Activated B cell treated with CpG ODN at 0.5 μM for 24 hours (primary cell): ENCODE data around the gene OTULINL. TPM values are rescaled to one million over a fixed set of nuclear protein-coding genes. Genes with fewer than 3 reads are reported as not detected.
"Not testable (repeated sequence)": the region's sequence is repeated elsewhere in the genome, so short reads cannot be mapped to it uniquely, and the experiment has no call there.

Experiments
- ATAC-seq: fragments of 200-7000 bp; cut with Tn5 transposase; one replicate; pipeline ENCODE4 v1.10.0; 2021; ENCODE audit warnings: low read depth, mild to moderate bottlenecking, moderate library complexity
- CTCF ChIA-PET: fragments of 350-600 bp; sonication (Branson Sonifier 250); formaldehyde crosslinking; loops from one replicate; lab custom pipeline; 2021; ENCODE audit warnings: antibody characterized with exemption; lab: Charles Lee
- POLR2A ChIA-PET: fragments of 350-600 bp; sonication (Branson Sonifier 250); formaldehyde crosslinking; loops from one replicate; lab custom pipeline; 2021; ENCODE audit warnings: antibody characterized with exemption; lab: Charles Lee
- DNase-seq: peaks from one replicate; pipeline ENCODE4 v3.0.0; 2022
- H3K27ac Mint-ChIP-seq: one replicate; pipeline ENCODE4 v1.8.0; 2020; ENCODE audit warnings: mixed read lengths
- H3K27me3 Mint-ChIP-seq: one replicate; pipeline ENCODE4 v1.8.0; 2021; ENCODE audit warnings: mixed read lengths
- H3K36me3 Mint-ChIP-seq: one replicate; pipeline ENCODE4 v1.8.0; 2021; ENCODE audit warnings: low read depth, mixed read lengths
- H3K4me1 Mint-ChIP-seq: one replicate; pipeline ENCODE4 v1.8.0; 2021; ENCODE audit warnings: mixed read lengths
- H3K4me3 Mint-ChIP-seq: one replicate; pipeline ENCODE4 v1.8.0; 2020; ENCODE audit warnings: mild to moderate bottlenecking, mixed read lengths
- H3K9me3 Mint-ChIP-seq: one replicate; pipeline ENCODE4 v1.8.0; 2020; ENCODE audit warnings: mixed read lengths
- CTCF ChIP-seq: fragments of 200-600 bp; IDR thresholded peaks from one replicate; pipeline ENCODE4 v1.8.0; 2022; ENCODE audit warnings: antibody characterized with exemption, mild to moderate bottlenecking
- intact Hi-C: fragments of 100-400 bp; cut with micrococcal nuclease; formaldehyde crosslinking; loops from one replicate; pipeline ENCODE4 v1.15.1; 2024
- total RNA-seq: library from RNA; stranded (reverse); gene quantifications from 2 replicates; pipeline ENCODE4 v1.2.3, GENCODE V29; 2022

The OTULINL gene
- total RNA-seq, 1 donor from 2014 or later, result 0.69 TPM

DNA sequence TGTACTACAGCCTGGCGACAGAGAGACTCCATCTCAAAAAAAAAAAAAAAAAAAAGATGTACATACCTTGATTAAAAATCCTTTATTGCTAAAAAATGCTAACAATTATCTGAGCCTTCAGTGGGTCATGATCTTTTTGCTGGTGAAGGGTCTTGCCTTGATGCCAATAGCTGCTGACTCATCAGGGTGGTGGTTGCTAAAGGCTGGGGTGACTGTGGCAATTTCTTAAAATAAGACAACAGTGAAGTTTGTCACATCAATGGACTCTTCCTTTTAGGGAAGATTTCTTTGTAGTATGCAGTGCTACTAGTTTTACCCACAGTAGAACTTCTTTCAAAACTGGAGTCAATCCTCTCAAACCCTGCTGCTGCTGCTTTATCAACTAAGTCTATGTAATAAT lies 33.9 kb upstream of the OTULINL start:
- Mint-ChIP-seq H3K4me1 (no peaks in the 10 kb centered on the region), H3K9me3 (no peaks in the 10 kb centered on the region), H3K36me3 (no peaks in the 10 kb centered on the region), H3K4me3 (no peak overlapping the region), H3K27ac (no peak overlapping the region), H3K27me3 (peaks cover 44% of the 10 kb centered on the region)
- intact Hi-C loops, result no loop called here
- no peak for DNase-seq
- no peak for ATAC-seq
- TF ChIP-seq CTCF, result no peak
- POLR2A ChIA-PET, result interaction anchor here (0.7 kb wide), 1 partner anchor 763 kb away, joined by 6 read pairs; no protein-coding TSS in a partner anchor
- CTCF ChIA-PET, result no interaction called here

DNA sequence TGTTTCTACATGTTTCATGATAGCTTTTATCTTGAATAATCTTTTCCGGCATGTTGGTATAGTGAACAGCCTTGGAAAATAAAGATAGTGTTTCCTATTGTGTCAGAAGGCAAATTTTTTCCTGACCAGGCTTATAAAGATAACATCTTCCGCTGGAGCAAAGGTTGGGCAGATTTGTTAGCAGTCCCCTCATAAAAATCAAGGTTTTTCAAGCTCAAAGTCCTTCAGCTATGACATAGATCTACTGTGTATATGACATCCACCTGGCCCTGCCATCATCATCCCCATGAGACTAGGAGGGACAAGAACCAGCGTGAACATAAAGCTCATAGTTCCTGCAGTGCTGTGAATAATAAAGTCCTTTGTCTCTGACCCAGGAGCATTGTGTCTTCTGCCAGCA lies 30.4 kb upstream of the OTULINL start:
- intact Hi-C loops, result no loop called here
- POLR2A ChIA-PET, result no interaction called here
- H3K4me1 Mint-ChIP-seq, result no peaks in the 10 kb centered on the region
- H3K9me3 Mint-ChIP-seq, result peaks cover 14% of the 10 kb centered on the region
- CTCF ChIA-PET, result no interaction called here
- DNase-seq, result no peak
- no peak overlapping the region for H3K27ac Mint-ChIP-seq
- ATAC-seq, result no peak
- peaks cover 36% of the 10 kb centered on the region for H3K27me3 Mint-ChIP-seq
- no peak for TF ChIP-seq CTCF
- no peaks in the 10 kb centered on the region for H3K36me3 Mint-ChIP-seq
- no peak overlapping the region for H3K4me3 Mint-ChIP-seq

GRCh38 chr5:14552017-14552416 lies 29.6 kb upstream of the OTULINL start:
- DNase-seq (no peak), ATAC-seq (no peak)
- Mint-ChIP-seq H3K36me3 (no peaks in the 10 kb centered on the region), H3K4me1 (no peaks in the 10 kb centered on the region), H3K9me3 (peaks cover 14% of the 10 kb centered on the region), H3K27me3 (peaks cover 30% of the 10 kb centered on the region), H3K4me3 (no peak overlapping the region), H3K27ac (no peak overlapping the region)
- intact Hi-C loops, result no loop called here
- no peak for TF ChIP-seq CTCF
- ChIA-PET CTCF (no interaction called here), POLR2A (no interaction called here)

DNA sequence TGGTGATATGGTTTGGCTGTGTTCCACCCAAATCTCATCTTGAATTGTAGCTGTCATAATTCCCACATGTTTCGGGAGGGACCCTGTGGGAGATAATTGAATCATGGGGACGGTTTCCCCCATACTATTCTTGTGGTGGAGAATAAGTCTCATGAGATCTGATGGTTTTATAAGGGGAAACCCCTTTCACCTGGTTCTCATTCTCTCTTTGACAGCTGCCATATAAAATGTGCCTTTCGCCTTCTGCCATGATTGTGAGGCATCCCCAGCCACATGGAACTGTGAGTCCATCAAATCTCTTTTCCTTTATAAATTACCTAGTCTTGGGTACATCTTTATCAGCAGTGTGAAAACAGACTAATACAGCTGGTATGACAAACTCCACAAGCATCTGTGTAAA lies 27.3 kb upstream of the OTULINL start:
- intact Hi-C loops, DNase-seq, H3K4me1 Mint-ChIP-seq, H3K36me3 Mint-ChIP-seq, ATAC-seq, H3K27ac Mint-ChIP-seq, POLR2A ChIA-PET, CTCF ChIA-PET, H3K4me3 Mint-ChIP-seq: not testable (repeated sequence)
- H3K9me3 Mint-ChIP-seq, result peaks cover 14% of the 10 kb centered on the region
- peaks cover 26% of the 10 kb centered on the region for H3K27me3 Mint-ChIP-seq

DNA sequence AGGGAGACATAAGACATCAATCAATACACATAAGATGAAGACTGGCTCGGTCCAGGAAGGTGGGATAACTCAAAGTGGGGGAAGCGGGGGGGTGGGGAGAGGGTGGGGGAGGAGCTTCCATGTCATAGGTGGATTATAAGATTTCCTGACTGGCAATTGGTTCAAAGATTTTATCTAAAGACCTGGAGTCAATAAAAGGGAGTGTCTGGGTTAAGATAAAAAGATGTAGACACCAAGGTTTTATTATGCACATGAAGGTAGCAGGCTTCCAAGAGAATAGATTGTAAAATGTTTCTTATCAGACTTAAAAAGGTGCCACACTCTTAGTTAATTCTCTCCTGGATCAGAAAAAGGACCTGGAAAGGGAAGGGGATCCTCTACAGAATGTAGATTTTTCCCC lies 25.6 kb upstream of the OTULINL start:
- ATAC-seq (no peak), DNase-seq (no peak)
- ChIA-PET CTCF (no interaction called here), POLR2A (no interaction called here)
- Mint-ChIP-seq H3K36me3 (no peaks in the 10 kb centered on the region), H3K27ac (no peak overlapping the region), H3K9me3 (peaks cover 14% of the 10 kb centered on the region), H3K4me1 (peaks cover 19% of the 10 kb centered on the region), H3K4me3 (no peak overlapping the region), H3K27me3 (peaks cover 19% of the 10 kb centered on the region)
- intact Hi-C loops, result no loop called here
- no peak for TF ChIP-seq CTCF

DNA sequence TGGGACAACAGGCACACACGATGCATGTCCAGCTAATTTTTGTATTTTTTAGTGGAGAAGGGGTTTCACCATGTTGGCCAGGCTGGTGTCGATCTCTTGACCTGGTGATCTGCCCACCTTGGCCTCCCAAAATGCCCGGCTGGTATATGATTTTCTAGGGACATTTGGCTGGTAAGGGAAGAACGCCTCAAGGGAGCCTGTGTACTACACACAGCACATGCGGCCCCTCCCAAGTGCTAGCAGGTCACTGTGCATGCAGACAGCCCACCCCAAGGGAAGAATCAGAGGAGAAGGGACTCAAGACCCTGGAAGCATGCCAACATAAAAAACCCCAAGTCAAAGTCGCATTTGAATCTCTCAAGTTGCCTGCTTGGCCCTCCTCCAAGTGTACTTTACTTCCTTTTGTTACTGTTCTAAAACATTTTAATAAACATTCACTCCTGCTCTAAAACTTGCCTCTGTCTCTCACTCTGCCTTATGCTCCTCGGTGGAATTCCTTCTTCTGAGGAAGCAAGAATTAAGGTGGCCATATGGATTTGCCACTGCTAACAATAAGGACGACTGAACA lies 24.3 kb upstream of the OTULINL start:
- DNase-seq (no peak), ATAC-seq (no peak)
- Mint-ChIP-seq H3K27ac (no peak overlapping the region), H3K4me3 (no peak overlapping the region), H3K27me3 (peaks cover 16% of the 10 kb centered on the region), H3K4me1 (peaks cover 20% of the 10 kb centered on the region), H3K9me3 (peaks cover 14% of the 10 kb centered on the region), H3K36me3 (no peaks in the 10 kb centered on the region)
- ChIA-PET CTCF (no interaction called here), POLR2A (no interaction called here)
- intact Hi-C loops, result no loop called here
- TF ChIP-seq CTCF, result no peak
